ENCODE data around the gene SCYGR3.
"Not testable (repeated sequence)": the region's sequence is repeated elsewhere in the genome, so short reads cannot be mapped to it uniquely, and the experiment has no call there.

SCYGR3 gene

DNA sequence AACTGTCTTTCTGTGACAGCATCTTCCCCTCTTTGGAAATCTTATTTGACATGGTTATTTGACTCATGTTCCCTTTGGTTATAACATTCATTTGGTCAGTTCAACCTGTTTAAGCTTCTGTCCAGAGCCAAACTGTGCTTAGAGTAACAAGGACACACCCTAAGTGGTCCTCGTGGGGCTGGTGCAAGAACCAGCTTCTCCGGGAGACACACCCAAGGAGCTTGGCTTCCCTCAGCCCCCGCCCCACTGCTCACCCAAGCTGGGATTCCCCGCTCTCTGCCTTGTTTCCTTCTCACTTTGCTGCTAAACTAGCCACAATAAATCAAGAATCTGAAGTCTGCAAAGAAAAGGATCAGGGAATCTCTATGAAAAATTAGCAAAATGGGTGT lies 1.4 kb downstream of the SCYGR3 start:
- no peak for DNase-seq (ENCODE audit: low read depth)

DNA sequence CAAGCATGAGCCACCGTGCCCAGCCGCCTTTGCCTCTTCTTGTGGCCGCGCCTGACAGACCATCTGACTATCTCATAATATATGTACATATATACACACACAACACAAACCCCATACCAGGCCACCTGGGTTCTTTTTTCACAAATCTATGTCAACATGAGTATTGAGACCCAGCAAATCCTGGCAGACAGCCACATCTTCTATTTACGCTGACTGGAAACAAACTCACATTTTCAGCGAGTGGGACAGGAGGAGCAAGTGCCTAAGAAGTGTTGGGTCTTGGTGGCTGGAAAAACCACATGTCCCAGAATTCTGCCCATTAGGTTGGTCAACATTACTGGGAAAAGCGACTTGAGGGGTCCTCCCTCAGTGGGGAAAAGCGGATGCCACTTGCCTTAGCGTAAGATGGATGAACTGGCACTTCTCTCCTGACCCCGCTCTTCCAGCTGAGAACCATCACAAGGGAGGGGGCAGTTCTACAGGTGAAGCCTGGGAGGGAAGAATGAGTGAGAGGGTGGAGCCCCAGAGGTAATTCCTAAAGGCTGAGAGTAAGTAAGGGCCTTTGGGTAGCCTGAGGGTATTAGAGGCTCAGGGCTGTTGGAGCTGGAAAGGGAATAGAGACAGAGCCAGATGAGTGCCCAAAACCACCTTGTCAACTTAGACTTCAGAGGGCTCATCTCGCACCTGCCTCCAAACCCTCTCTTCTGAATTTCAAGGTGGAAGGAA lies 1.9 kb downstream of the SCYGR3 start:
- DNase-seq (ENCODE audit: low read depth), result no peak

DNA sequence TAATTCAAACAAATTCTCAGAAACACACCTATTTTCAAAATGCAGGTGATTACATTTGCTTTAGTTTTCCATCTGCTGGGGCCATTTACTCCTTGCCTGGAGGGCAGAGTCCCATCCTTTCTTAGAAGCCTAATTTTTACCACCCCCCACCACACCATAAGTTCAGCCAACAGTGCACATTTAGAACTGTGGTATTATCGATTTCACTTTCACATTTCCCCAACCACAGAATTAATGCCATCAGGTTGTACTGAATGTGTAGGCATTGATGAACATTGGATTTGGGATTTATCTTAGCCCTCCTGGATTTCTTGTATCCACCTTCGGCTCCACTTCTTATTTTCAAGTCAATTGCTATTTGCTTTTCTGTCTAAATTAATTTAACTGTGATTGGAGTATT lies 4.5 kb downstream of the SCYGR3 start:
- no peak for DNase-seq (ENCODE audit: low read depth)

DNA sequence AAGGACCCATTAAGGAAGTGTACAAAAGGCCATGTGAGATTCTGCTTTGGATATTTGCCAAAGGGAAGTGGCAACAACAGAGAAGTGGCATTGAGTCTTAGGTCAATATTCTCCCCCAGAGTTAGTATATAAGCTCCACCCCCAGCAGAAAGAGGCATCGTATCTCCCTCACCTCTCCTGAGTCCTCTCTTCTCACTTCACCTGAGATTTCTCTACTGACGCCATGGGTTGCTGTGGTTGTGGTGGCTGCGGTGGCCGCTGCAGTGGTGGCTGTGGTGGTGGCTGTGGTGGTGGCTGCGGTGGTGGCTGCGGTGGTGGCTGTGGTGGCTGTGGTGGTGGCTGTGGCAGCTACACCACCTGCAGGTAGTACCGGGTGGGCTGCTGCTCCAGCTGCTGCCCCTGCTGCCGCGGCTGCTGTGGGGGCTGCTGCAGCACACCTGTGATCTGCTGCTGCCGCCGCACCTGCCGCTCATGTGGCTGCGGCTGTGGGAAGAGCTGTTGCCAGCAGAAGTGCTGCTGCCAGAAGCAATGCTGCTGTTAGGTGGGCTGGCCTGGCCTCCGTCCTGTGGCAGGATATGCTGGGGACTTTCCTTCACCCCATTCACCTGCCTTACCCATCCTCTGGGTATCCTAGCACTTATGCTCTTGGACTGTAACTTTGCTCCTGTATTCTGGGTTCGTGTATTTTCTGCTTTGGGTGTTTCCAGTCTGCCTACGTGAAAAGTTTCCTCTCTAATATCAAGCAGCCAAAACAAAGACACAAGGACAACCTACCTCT lies 5.9 kb downstream of the SCYGR3 start:
- no peak for DNase-seq (ENCODE audit: low read depth)

DNA sequence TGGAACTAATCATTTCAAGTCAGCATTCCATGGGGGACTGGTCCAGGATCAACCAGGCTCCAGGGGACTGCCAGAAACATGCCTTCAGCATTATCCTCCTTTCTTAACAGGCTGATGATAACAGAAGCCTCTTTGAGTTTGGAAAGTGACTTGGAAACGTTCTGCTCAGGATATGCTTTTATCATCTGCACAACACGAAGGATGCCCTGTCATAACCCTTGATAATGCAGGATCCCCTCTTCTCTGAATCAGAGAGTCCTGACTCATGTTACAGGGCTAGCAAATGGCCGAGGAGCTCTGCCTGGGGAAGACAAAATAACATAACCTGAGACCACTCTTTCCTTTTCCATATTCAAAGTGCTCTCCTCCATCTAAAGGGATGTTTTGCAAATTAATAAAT lies 6.7 kb downstream of the SCYGR3 start:
- no peak for DNase-seq (ENCODE audit: low read depth)

DNA sequence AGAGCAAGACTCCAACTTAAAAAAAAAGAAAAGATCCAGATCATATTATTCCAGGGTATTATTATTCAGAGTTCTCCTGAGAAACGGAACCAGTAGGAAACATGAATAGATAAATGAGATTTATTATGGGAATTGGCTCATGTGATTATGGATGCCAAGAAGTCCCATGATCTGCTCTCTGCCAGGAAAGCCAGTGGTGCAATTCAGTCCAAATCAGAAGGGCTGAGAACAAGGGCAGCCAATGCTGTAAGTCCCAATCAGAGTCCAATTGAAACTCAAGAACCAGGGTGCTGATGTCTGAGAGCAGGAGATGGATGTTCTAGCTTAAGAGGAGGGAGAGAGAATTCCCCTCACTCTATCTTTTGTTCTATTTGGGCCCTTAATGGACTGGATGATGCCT lies 8.2 kb downstream of the SCYGR3 start:
- DNase-seq (ENCODE audit: low read depth), result no peak

DNA sequence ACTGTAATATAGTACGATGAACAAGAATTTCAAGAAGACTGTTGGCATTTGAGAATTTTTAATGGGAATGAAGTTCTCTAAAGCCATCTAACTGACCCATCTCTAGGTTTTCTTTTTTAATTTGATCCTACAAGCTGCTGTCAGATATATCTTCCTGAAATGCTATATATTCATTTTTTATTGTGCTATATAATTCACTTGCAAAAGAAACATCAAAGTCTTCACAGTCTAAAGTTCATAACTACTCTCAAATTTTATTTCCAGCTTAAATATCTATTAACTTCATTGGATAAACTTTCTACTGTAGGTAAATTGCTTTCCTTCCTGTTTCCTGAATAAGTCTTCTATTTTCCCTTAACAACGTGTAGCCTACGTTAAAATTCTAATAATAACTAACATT lies 12.3 kb downstream of the SCYGR3 start:
- DNase-seq (ENCODE audit: low read depth), result no peak

DNA sequence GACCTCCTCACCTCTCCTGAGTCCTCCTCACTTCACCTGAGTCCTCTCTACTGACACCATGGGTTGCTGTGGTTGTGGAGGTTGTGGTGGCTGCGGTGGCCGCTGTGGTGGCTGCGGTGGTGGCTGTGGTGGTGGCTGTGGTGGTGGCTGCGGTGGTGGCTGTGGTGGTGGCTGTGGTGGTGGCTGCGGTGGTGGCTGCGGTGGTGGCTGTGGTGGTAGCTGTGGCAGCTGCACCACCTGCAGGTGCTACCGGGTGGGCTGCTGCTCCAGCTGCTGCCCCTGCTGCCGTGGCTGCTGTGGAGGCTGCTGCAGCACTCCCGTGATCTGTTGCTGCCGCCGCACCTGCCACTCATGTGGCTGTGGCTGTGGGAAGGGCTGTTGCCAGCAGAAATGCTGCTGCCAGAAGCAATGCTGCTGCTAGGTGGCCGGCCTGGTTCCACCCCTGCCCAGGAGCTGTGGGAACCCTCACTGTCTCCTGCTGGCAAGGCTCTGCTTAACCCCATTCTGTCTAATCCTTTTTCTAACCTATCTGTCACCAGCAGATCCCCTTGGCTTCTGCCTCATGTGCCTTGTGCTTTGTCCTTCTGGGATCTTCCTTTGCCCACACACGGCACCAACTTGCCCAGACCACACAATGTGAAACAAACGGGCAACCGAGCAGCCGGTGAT lies 15.7 kb downstream of the SCYGR3 start, which contains the start of gene SCYGR2:
Gene SCYGR2, plus strand, starts transcription at position 59 of the 669 bp plus-strand sequence. Its CDS starts 0 bp downstream, at position 59.
- not testable (repeated sequence) for DNase-seq (ENCODE audit: low read depth)

DNA sequence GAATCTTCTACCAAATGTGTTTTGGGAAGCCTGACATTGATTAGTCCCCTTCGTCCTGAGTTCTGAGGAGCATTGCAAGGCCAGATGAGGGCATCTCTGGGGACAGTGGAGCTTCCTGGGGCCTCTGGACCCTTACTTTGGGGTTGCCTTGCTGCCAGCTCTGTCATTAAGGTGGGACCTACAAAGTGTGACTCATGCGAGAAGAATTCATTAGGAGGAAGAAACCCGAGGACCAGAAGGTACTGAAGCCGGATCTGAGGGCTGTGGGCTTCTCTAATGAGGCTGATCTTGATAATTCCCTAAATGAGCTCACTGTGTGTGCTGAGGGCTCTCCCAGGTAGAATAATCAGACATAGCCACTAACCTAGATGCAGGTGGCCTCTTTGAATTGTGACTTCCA lies 16.6 kb downstream of the SCYGR3 start:
- no peak for DNase-seq (ENCODE audit: low read depth)

DNA sequence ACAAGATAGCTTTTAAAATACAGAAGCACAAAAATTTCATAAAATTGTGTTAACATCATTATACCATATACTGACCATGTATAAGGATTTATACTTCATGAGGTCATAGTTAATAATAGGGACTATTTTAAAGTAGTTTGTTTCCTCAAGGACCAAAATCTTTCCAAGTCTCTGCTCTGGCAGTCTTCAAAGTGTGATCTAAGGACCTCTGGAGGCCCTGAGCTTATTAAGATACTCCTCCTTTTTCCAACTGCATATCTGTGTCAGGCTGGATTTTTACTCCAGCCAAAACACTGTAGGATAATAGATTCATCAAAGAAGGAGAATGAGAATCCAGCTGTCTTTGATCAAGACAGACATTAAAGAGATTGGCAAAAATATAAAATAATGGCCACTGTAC lies 17.6 kb downstream of the SCYGR3 start:
- no peak for DNase-seq (ENCODE audit: low read depth)

DNA sequence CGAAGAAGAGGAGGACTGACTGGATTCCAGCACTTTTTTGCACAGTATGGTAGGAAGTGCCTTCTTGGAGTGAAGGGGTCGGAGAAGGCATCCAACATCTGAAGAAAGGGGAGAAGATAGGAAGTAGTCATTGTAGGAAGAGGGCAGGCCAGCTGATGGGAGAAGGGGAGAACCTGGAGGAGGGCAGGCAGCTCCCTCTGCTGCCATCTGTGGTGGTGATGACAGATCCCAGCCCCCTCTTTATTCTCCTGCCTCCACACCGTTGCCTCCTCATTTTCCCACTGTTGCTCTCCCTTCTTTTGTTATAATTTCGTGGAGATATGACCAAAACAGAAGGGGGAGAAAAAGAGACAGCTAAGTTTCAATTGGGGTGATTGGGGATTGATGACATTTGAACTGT lies 18.8 kb downstream of the SCYGR3 start:
- no peak for DNase-seq (ENCODE audit: low read depth)

DNA sequence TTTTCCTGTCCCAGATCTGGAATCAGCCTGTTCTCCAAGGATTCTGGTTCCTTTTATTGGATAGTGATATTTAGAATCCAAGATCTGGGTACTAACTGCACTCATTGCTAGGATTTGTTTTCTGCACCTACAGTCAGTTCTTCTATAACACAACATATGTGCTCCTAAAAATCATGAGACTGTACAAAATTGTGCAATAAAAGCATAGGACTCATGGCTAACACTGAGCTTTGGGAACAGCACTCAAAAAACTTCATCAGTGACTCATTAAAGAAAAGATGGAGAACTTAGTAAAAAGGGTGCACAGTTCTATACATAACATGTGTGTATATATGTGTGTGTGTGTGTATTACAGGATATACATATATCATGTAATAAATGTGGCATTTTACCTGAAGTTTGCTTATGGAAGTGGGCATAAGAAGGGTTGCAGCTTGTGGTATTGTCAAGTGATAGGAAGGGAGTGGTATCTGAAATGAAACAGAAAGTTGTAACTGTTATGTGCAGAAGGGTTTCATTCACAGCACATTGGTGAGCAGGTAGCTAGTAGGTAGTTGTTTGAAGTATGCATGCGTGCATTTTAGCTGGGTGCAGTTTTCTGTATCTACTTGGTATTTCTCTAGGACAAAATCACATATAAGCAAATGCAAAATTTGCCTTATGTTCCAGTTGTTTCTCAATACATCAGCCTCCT lies 21.8 kb downstream of the SCYGR3 start:
- DNase-seq (ENCODE audit: low read depth), result no peak

DNA sequence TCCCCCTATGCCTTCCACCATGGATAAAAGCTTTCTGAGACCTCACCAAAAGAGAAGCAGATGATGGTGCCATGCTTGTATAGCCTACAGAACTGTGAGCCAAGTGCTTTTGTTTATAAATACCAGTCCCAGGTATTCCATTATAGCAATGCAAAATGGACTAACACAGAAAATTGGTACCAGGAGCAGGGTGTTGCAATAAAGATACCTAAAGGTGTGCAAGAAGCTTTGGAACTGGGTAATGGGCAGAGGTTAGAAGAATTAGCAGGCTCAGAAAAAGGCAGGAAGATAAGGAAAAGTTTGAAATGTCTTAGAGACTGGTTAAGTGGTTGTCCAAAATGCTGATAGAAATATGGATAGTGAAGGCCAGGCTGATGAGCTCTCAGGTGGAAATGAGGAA lies 32.3 kb downstream of the SCYGR3 start:
- no peak for DNase-seq (ENCODE audit: low read depth)

DNA sequence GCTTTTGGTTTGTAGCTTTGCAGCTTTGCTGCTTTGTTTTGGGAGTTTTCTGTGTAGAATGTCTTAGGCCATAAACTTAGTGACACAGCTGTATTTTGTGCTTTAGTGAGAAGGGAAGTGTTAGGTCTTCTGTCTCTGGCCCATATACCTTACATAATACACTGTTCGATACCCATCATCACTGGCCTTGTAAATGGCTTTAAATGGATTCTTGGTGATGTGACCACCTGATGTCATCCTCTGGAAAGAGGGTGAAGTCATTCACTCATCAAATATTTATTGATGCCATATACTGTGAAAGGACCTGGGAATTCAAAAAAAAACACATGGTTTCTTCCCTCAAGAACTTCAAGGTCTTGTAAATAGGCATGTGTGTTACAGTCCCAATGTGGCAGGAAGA lies 34.8 kb downstream of the SCYGR3 start:
- DNase-seq (ENCODE audit: low read depth), result no peak

DNA sequence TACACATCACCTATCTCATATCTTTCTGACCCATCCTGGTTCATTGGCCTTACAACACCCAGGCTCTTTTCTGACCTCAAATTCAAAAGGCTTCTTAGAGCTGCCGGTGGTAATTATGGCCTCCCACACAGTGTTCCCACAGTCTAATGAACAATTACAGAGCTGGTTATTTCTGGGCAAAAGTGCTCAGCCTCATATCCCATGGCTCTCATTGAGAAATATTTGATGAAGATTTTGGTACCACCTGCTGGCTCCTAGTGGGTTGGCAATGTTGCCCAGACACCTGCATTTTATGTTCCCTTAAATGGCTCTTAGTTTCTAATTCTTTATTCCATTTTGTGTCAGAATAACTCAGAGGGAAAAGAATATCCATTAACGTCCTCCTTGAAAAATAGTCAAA lies 36.0 kb downstream of the SCYGR3 start:
- DNase-seq (ENCODE audit: low read depth), result no peak

DNA sequence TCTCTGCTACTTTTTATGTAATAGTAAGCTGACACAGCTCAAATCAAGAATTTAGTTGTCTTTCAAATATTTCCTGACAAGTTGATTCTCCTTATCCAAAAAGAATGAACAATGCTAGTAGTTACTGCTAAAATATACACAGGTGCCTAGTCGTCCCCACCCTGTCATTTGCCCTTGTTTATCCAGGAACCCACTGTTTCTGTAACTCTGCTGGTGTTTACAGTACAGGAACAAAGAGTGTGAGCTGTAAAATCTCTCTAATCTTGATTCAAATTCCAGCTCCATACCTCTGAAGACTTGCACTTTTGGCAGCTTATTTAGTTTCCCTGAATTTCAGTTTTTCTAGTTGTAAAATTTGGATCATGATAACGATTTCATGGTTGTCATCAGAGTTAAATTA lies 37.1 kb downstream of the SCYGR3 start:
- DNase-seq (ENCODE audit: low read depth), result no peak

DNA sequence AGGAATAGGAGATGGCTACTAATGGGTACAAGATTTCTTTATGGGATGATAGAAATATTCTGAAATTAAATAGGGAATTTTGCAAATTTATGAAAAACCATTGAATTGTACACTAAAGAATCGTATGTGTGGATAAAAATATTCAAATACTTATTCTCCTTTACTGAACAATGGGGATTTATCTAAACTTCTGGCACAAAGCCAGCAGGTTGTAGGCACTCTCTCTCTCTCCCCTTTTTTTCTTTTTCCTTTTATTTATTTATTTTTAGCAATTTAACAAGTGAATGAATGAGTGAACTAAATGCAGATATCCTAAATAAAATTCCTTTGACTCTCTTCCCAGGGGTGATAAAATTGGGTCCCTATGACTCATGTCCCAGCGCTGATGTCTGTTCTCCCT lies 37.8 kb downstream of the SCYGR3 start:
- DNase-seq (ENCODE audit: low read depth), result no peak

DNA sequence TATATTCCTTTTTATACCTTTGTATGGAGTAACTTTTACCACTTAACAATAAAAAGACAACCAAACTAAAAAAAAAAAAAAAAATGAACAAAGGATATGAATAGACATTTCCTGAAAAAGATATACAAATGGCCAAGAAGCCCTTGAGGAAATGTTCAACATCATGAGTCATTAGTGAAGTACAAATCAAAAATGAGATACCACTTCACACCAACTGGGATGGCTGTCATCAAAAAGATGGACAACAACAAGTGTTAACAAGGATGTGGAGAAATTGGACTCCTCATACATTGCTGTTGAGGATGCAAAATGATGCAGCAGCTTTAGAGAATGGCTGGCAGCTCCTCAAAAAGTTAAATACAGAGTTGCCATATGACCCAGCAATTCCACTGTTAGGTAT lies 38.5 kb downstream of the SCYGR3 start:
- no peak for DNase-seq (ENCODE audit: low read depth)

DNA sequence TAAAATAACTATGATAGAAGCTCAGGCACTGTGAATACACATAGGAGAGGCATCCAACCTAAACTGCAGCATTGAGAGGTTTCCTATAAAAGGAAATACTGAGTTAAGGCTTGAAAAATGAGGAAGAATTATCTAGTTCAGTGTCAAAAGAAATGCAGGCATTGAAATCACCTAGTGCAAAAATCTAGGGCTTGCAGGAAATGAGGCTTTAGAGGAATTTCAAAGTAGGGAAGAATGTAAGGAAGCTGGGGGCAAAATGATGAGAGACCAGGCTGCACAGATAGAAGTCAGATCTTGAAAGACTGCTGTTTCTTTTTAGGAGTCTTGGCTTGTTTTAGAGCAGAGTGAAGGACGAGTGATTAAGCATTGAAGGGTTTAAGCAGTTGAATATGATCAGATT lies 44.0 kb downstream of the SCYGR3 start:
- DNase-seq (ENCODE audit: low read depth), result no peak

DNA sequence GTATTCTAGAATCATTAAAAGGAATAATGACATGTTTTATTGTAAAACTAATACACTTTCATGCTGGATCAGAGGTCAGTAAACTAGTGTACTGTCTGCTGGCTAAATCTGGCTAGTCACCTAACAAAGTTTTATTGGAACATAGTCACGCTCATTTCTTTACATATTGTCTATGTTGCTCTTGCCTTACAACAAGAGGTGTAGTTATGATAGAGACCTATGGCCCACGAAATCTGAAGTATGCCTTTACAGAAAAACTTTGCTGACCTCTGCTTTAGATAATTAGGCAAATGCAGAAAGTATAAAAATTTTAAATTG lies 45.8 kb downstream of the SCYGR3 start:
- no peak for DNase-seq (ENCODE audit: low read depth)

DNA sequence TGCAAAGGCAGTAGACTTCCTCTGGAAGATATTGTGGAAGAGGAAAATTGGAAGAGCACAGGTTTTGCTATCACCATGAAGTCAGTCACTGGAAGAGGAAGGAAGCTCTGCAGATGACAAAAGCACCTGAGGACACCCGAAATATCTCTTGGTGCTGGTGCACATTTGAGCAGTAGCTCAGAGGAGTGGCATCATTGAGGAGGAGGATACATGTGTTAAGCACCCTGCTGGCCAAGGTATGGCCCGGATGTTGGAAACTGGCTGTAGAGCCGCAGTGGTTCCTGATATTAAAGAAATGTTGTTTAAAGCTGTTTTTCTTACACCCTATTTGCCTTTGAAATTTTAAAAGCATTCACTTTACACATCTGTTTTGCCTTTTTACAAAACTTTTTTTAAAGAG lies 48.6 kb downstream of the SCYGR3 start:
- DNase-seq (ENCODE audit: low read depth), result no peak

DNA sequence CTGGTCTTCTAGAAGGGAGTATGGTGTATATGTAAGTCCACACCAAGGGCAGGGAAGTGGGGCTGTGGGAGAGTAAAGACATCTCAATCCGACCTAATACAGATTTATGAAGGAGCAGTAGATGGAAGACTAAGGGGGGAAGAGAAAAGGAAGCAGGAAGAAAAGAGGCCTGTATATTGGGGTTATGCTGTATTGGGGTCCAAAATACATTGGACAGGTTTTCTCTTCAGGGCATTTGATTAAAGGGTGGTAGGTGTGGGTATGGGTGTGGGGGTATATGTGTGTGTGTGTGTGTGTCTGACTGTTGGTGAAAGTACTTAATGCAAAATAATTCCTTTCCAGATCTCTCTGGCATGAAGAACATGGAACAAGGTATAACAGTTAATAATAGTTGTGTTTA lies 49.6 kb downstream of the SCYGR3 start:
- DNase-seq (ENCODE audit: low read depth), result no peak
